Karpas-422 (cell line): ENCODE measurements around the gene ADCY5. TPM values are rescaled to one million over a fixed set of nuclear protein-coding genes. Genes with fewer than 3 reads are reported as not detected.

Experiments
- DNase-seq: peaks from one replicate; pipeline ENCODE4 v3.0.0-alpha.2; 2015
- H2AFZ ChIP-seq: fragments of 200-600 bp; sonication (generic); 2 replicates; pipeline ENCODE4 v1.6.1; 2014; ENCODE audit warnings: antibody characterized with exemption, low read length, mixed read lengths
- H3K27ac ChIP-seq: fragments of 200-600 bp; sonication (generic); 2 replicates; pipeline ENCODE4 v1.5.1; 2014; ENCODE audit warnings: mild to moderate bottlenecking, low read length, moderate library complexity
- H3K27me3 ChIP-seq: fragments of 200-600 bp; sonication (generic); 2 replicates; pipeline ENCODE4 v1.6.1; 2014; ENCODE audit warnings: low read length, mixed read lengths
- H3K36me3 ChIP-seq: fragments of 200-600 bp; sonication (generic); 2 replicates; pipeline ENCODE4 v1.6.1; 2014; ENCODE audit warnings: low read length, mixed read lengths; ENCODE audit not compliant: insufficient read depth
- H3K4me1 ChIP-seq: fragments of 200-600 bp; sonication (generic); 2 replicates; pipeline ENCODE4 v1.6.1; 2014; ENCODE audit warnings: mild to moderate bottlenecking, low read length, mixed read lengths
- H3K4me2 ChIP-seq: fragments of 200-600 bp; sonication (generic); 2 replicates; pipeline ENCODE4 v1.6.1; 2014; ENCODE audit warnings: low read length, low read depth, mild to moderate bottlenecking; ENCODE audit not compliant: poor library complexity, severe bottlenecking
- H3K4me3 ChIP-seq: fragments of 200-600 bp; sonication (generic); 2 replicates; pipeline ENCODE4 v1.5.1; 2014; ENCODE audit warnings: mild to moderate bottlenecking, antibody characterized with exemption, low read length, mixed read lengths
- H3K79me2 ChIP-seq: fragments of 200-600 bp; sonication (generic); 2 replicates; pipeline ENCODE4 v1.6.1; 2014; ENCODE audit warnings: mild to moderate bottlenecking, low read length, mixed read lengths
- H3K9ac ChIP-seq: fragments of 200-600 bp; sonication (generic); 2 replicates; pipeline ENCODE4 v1.6.0; 2014; ENCODE audit warnings: low read length
- H3K9me2 ChIP-seq: fragments of 200-600 bp; sonication (generic), shearing (Covaris generic); replicated peaks from 2 replicates; pipeline ENCODE4 v1.6.0; 2014; ENCODE audit warnings: mild to moderate bottlenecking, low read length, moderate library complexity; ENCODE audit not compliant: insufficient read depth
- H3K9me3 ChIP-seq: fragments of 300-700, 200-600 bp; sonication (generic); 2 replicates; pipeline ENCODE4 v1.6.1; 2014; ENCODE audit warnings: low read length, mixed read lengths
- H4K20me1 ChIP-seq: fragments of 200-600 bp; sonication (generic); 2 replicates; pipeline ENCODE4 v1.6.1; 2014; ENCODE audit warnings: mild to moderate bottlenecking, antibody characterized with exemption, low read length, low read depth; ENCODE audit not compliant: insufficient read depth
- total RNA-seq: library from RNA; depleted of rRNA; stranded (reverse); fragments of >200 nt; shearing (Covaris generic); gene quantifications from 2 replicates; pipeline ENCODE4 v1.2.3, GENCODE V29; 2014; ENCODE audit warnings: low replicate concordance

Gene ADCY5
- total RNA-seq, 1 experiment from 2014 or later = not detected

- Histone ChIP-seq H3K79me2 (no peaks in the 10 kb centered on the region), H4K20me1 (no peaks in the 10 kb centered on the region), H3K27ac (no peak overlapping the region), H3K4me1 (no peaks in the 10 kb centered on the region), H3K27me3 (no peaks in the 10 kb centered on the region), H2AFZ (no peak overlapping the region), H3K9ac (no peak overlapping the region), H3K9me2 (no peaks in the 10 kb centered on the region), H3K4me2 (no peak overlapping the region), H3K9me3 (no peaks in the 10 kb centered on the region), H3K36me3 (no peaks in the 10 kb centered on the region), H3K4me3 (no peak overlapping the region)
- no peak for DNase-seq
Measured at GRCh38 chr3:123336001-123336400, 112.9 kb downstream of the ADCY5 start.

DNA sequence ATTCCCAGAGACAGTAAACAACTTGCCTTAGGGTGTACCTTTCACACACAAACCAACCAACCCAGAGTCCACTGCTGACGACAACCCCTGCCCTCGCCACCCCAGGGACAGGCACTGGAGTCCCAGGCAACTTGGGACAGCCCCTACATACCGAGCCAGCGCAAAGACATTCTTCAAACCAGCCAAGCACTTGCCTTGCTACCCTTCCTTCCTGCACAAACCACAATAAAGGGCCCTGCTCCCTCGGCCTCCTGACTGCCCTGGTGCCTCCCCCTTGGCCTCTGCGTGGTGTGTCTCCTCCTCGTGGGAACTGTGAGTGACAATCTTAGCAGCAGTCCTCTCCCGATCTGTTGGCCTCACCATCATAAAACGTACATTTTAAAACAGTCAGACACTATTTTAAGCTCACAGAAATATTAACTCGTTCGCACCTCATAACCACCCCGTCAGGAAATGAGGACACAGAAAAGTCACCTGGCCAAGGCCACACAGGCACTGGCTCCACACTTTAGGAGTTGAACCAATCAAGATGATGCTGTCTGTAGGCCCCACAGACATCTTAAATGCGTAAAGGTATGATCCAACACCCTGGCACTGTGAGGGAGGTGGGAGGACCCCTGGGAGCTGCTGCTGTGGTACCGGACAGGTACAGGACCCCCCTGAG lies 113.8 kb downstream of the ADCY5 start:
- H4K20me1 ChIP-seq = no peaks in the 10 kb centered on the region
- H3K36me3 ChIP-seq = no peaks in the 10 kb centered on the region
- no peak overlapping the region for H3K27ac ChIP-seq
- H3K4me3 ChIP-seq = no peak overlapping the region
- H3K4me2 ChIP-seq = no peak overlapping the region
- no peak for DNase-seq
- H3K27me3 ChIP-seq = no peaks in the 10 kb centered on the region
- H3K4me1 ChIP-seq = no peaks in the 10 kb centered on the region; the same call in 1 of the 2 replicates
- H2AFZ ChIP-seq = no peak overlapping the region
- H3K79me2 ChIP-seq = no peaks in the 10 kb centered on the region
- no peak overlapping the region for H3K9ac ChIP-seq
- H3K9me2 ChIP-seq = no peaks in the 10 kb centered on the region
- H3K9me3 ChIP-seq = no peaks in the 10 kb centered on the region

DNA sequence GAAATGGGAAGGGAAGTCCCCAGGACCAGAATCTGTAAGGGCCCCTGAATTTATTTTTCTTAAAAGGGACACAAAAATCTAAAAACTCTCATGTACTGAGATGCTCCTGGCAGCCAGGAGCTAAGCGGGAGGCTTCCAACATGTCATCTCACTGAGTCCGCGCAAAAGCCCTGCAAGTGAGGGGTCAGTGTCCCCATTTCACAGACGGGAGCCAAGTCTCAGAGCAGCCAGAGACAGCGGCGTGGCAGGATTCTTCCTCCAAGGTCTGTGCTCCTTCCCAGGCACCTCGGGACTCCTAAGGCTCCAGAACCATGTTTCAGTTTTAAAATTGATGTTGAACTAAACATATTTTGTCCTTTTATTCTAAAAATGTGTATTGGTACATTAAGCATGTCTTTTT lies 114.8 kb downstream of the ADCY5 start:
- Histone ChIP-seq H3K27ac (no peak overlapping the region), H3K27me3 (no peaks in the 10 kb centered on the region), H3K79me2 (no peaks in the 10 kb centered on the region), H3K9ac (no peak overlapping the region), H2AFZ (no peak overlapping the region), H3K9me3 (no peaks in the 10 kb centered on the region), H4K20me1 (no peaks in the 10 kb centered on the region), H3K9me2 (no peaks in the 10 kb centered on the region), H3K4me3 (no peak overlapping the region), H3K4me2 (no peak overlapping the region), H3K4me1 (no peaks in the 10 kb centered on the region; the same call in 1 of the 2 replicates), H3K36me3 (no peaks in the 10 kb centered on the region)
- DNase-seq = no peak

DNA sequence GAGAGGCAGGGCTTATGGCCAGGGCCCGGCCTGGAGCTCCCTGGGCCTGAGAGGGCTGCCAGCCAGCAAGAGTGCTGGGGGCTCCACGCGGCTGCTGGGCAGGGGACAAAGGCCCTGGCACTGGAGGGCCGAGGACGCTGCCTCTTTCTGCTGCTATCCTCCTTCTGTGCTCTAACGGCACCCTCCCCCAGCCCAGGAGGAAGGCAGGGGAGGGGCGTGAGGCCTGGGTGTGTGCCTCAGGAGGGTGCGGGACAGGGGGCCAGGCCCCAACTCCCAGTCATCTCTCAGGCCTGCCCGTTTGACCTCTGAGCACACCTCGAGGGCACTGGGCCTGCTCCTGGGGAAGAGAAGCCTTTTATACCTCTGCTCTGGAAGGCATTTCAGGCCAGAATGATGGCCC lies 115.5 kb downstream of the ADCY5 start:
- H4K20me1 ChIP-seq = no peaks in the 10 kb centered on the region
- H3K4me1 ChIP-seq = no peaks in the 10 kb centered on the region; the same call in 1 of the 2 replicates
- H3K27ac ChIP-seq = no peak overlapping the region
- no peaks in the 10 kb centered on the region for H3K9me2 ChIP-seq
- no peak for DNase-seq
- no peak overlapping the region for H3K4me2 ChIP-seq
- H3K79me2 ChIP-seq = no peaks in the 10 kb centered on the region
- H3K4me3 ChIP-seq = no peak overlapping the region
- no peak overlapping the region for H3K9ac ChIP-seq
- H3K9me3 ChIP-seq = no peaks in the 10 kb centered on the region
- no peak overlapping the region for H2AFZ ChIP-seq
- no peaks in the 10 kb centered on the region for H3K27me3 ChIP-seq
- H3K36me3 ChIP-seq = no peaks in the 10 kb centered on the region

DNA sequence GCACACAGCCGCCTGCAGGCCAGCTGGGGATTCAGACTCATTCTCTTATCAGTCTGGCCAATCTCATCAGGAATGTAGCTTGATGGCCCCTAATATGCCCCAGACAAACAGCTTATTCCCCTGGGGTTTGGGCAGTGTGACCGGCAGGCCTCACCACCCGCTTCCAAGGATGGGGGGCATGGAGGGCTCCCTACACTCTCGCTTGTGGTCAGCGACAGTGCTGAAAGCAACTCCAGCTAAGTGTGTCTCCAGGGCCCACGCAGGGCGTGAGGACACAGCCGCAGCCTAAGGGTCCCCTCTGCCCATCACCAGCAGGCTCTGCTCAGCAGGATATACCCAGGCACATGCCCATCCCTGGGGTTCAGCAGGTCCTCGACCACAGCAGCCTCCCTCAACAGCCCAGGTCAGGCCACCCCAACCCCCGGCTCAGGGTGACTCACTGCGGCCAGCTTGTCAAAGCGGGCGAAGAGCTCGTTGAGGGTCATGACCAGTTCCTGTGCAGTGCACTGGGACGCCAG lies 116.7 kb downstream of the ADCY5 start:
- Histone ChIP-seq H3K9me3 (no peaks in the 10 kb centered on the region), H3K9me2 (no peaks in the 10 kb centered on the region), H3K4me1 (no peaks in the 10 kb centered on the region; the same call in 1 of the 2 replicates), H2AFZ (no peak overlapping the region), H3K27me3 (no peaks in the 10 kb centered on the region), H3K9ac (no peak overlapping the region), H3K4me2 (no peak overlapping the region), H3K27ac (no peak overlapping the region), H4K20me1 (no peaks in the 10 kb centered on the region), H3K4me3 (no peak overlapping the region), H3K79me2 (no peaks in the 10 kb centered on the region), H3K36me3 (no peaks in the 10 kb centered on the region)
- DNase-seq = no peak

DNA sequence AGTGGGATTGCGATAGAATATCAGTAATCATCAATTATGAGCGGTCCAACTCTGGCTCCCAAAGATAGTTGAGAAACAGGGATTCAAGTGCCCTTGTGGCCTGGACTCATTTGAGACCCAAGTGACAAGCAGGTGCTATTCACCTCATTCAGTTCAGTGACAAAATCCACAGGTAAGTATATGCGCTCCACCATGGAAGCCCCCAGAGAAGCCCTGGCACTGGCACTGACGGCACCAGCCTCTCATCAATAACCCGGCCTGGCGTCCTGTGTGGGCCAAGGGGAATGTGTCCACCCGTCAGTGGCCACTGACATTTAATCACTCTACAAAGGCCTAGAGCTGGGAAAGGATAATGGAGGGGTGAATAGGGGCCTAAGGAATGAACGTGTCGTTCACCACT lies 117.2 kb downstream of the ADCY5 start:
- Histone ChIP-seq H3K4me1 (no peaks in the 10 kb centered on the region; the same call in 1 of the 2 replicates), H2AFZ (no peak overlapping the region), H3K27me3 (no peaks in the 10 kb centered on the region), H3K9ac (no peak overlapping the region), H3K27ac (no peak overlapping the region), H4K20me1 (no peaks in the 10 kb centered on the region), H3K79me2 (no peaks in the 10 kb centered on the region), H3K9me3 (no peaks in the 10 kb centered on the region), H3K4me3 (no peak overlapping the region), H3K4me2 (no peak overlapping the region), H3K36me3 (no peaks in the 10 kb centered on the region), H3K9me2 (no peaks in the 10 kb centered on the region)
- DNase-seq = no peak

- H3K4me2 ChIP-seq = no peak overlapping the region
- no peak overlapping the region for H3K27ac ChIP-seq
- DNase-seq = no peak
- no peaks in the 10 kb centered on the region for H4K20me1 ChIP-seq
- no peaks in the 10 kb centered on the region for H3K79me2 ChIP-seq
- H3K4me1 ChIP-seq = no peaks in the 10 kb centered on the region; the same call in 1 of the 2 replicates
- no peaks in the 10 kb centered on the region for H3K9me3 ChIP-seq
- no peak overlapping the region for H3K4me3 ChIP-seq
- no peaks in the 10 kb centered on the region for H3K27me3 ChIP-seq
- H2AFZ ChIP-seq = no peak overlapping the region
- no peaks in the 10 kb centered on the region for H3K36me3 ChIP-seq
- H3K9me2 ChIP-seq = no peaks in the 10 kb centered on the region
- no peak overlapping the region for H3K9ac ChIP-seq
Measured at GRCh38 chr3:123331006-123331405, 117.9 kb downstream of the ADCY5 start.

- H3K79me2 ChIP-seq = no peaks in the 10 kb centered on the region
- no peak overlapping the region for H3K4me2 ChIP-seq
- no peaks in the 10 kb centered on the region for H3K9me3 ChIP-seq
- H3K9me2 ChIP-seq = no peaks in the 10 kb centered on the region
- no peak overlapping the region for H2AFZ ChIP-seq
- H3K36me3 ChIP-seq = no peaks in the 10 kb centered on the region
- H3K27ac ChIP-seq = no peak overlapping the region
- no peak for DNase-seq
- H3K4me1 ChIP-seq = no peaks in the 10 kb centered on the region; the same call in 1 of the 2 replicates
- no peaks in the 10 kb centered on the region for H3K27me3 ChIP-seq
- H3K4me3 ChIP-seq = no peak overlapping the region
- no peaks in the 10 kb centered on the region for H4K20me1 ChIP-seq
- no peak overlapping the region for H3K9ac ChIP-seq
Measured at GRCh38 chr3:123330441-123330991, 118.4 kb downstream of the ADCY5 start.
